Subcutaneous abdominal adipose tissue (tissue), 5 donors: ENCODE data around the gene IL17REL.
A peak's percentile ranks its signal among the peaks of the same experiment; 100 is the strongest.

Experiments
- H3K27ac ChIP-seq: one replicate; pipeline ENCODE4 v1.7.0; 2013; ENCODE audit warnings: low read depth, mild to moderate bottlenecking, inconsistent platforms, low read length, moderate library complexity
- H3K27me3 ChIP-seq, 5 donors: one replicate each; pipeline ENCODE4 v1.7.0; 2013; ENCODE audit warnings: low read length in 5 of 5, inconsistent platforms in 1 of 5; ENCODE audit not compliant: control insufficient read depth in 5 of 5, insufficient read depth in 4 of 5
- H3K36me3 ChIP-seq, 5 donors: one replicate each; pipeline ENCODE4 v1.7.0; 2013; ENCODE audit warnings: low read length in 5 of 5; ENCODE audit not compliant: control insufficient read depth in 5 of 5, insufficient read depth in 5 of 5
- H3K4me1 ChIP-seq, 5 donors: one replicate each; pipeline ENCODE4 v1.7.0; 2013; ENCODE audit warnings: low read length in 5 of 5, mild to moderate bottlenecking in 3 of 5, moderate library complexity in 1 of 5; ENCODE audit not compliant: control insufficient read depth in 5 of 5, insufficient read depth in 5 of 5
- H3K4me3 ChIP-seq, 5 donors: one replicate each; pipeline ENCODE4 v1.7.0; 2013; ENCODE audit warnings: low read length in 5 of 5, low read depth in 1 of 5
- H3K9ac ChIP-seq, 5 donors: one replicate each; pipeline ENCODE4 v1.7.0; 2013; ENCODE audit warnings: low read length in 5 of 5, mild to moderate bottlenecking in 4 of 5, moderate library complexity in 3 of 5
- H3K9me3 ChIP-seq, 5 donors: one replicate each; pipeline ENCODE4 v1.7.0; 2013; ENCODE audit warnings: low read length in 5 of 5; ENCODE audit not compliant: control insufficient read depth in 5 of 5
- donor health status: healthy.
- donor health status: healthy.
- donor health status: healthy.
- donor health status: healthy.
- donor health status: healthy.

The IL17REL gene

DNA sequence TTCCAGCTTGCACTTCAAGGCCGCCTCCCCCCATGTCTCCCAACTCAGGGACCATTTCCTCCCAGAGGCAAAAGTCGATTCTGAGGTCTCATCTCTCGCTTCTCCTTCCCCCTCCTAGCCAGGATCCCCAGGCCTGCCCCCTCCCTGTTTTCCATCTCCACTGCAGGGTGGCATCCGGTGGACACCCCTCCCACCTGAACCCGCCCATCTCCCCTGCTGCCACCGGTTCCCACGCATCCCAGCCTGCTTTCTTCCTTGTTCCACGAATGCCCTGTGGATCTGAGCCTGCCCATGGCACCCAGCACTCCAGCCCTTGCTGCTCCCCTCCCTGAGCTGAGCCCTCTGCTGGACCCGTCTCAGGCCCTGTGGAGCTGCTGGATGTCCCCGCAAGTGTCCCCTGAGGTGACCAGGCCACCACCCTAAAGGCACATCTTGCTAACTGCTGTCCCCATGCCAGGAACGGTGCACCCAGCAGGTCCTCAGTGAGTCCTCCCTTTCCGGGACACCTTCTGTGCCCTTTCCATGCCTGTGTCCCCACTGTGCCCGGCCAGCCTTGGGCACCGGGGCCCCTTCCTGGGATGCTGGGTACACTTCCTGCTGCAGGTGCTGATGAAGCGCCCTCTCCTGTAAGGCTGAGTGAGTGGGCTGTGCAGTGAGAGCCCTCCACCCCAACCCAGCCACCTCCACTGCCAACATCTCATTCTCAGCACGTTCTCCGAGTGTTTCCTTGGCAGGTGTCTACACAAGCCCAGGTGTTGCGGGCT lies 936 bp downstream of the IL17REL start:
- Histone ChIP-seq H3K27me3 (peaks cover 47 to 64% (median 57%) of the 10 kb centered on the region in 5 donors), H3K27ac (no peak overlapping the region), H3K9me3 (no peaks in the 10 kb centered on the region), H3K9ac (no peak overlapping the region), H3K4me3 (no peak overlapping the region), H3K4me1 (peaks cover 0 to 8% (median 5%) of the 10 kb centered on the region in 5 donors), H3K36me3 (no peaks in the 10 kb centered on the region)

DNA sequence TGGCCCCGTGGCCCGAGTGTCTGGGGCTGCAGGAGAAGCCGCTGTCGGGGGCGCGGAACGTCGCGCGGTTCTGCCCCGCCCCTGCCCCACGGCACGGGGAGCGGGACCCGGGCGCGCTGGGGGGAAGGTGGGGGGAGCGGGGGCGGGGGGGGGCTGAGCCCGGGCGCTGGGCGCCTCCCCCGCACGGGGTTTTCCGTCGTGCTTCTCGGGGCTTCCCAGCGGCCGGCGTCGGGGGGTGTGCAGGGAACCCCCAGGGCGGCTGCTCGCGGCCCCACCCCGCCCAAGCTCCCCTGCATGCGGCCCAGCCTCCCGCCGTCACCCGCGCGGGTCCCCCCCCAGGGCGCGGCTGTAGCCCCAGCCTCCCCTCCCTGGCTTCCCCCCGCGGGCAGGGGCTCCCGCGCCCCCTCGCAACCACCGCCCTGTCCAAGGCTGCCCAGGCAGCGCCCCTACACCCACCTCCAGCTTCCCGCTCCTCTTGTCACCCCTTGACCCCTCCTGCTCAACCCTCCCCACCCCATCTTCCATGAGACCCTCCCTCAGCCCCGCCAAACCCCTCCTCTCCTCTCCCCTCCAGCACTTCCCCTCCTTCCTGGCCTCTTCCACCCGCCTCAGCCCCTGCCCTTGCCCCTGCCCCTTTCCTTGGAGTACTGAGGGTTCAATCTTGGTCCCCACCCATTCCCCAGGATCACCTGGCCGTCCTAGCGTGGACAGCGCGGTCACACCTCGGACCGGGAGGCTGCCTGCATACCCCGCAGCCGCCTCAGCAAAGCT lies 1.7 kb downstream of the IL17REL start:
- Histone ChIP-seq H3K27ac (no peak overlapping the region), H3K27me3 (peaks cover 40 to 56% (median 50%) of the 10 kb centered on the region in 5 donors), H3K9me3 (no peaks in the 10 kb centered on the region), H3K9ac (no peak overlapping the region), H3K4me3 (no peak overlapping the region), H3K4me1 (peaks cover 0 to 8% (median 5%) of the 10 kb centered on the region in 5 donors), H3K36me3 (no peaks in the 10 kb centered on the region)

- H3K36me3 ChIP-seq, result no peaks in the 10 kb centered on the region
- H3K27me3 ChIP-seq, result peaks cover 38 to 55% (median 49%) of the 10 kb centered on the region in 5 donors
- H3K4me3 ChIP-seq, result no peak overlapping the region
- no peaks in the 10 kb centered on the region for H3K9me3 ChIP-seq
- no peak overlapping the region for H3K9ac ChIP-seq
- no peak overlapping the region for H3K27ac ChIP-seq
- peaks cover 0 to 7% (median 5%) of the 10 kb centered on the region in 5 donors for H3K4me1 ChIP-seq
Observed at GRCh38 chr22:50009765-50010675, 2.5 kb downstream of the IL17REL start.

DNA sequence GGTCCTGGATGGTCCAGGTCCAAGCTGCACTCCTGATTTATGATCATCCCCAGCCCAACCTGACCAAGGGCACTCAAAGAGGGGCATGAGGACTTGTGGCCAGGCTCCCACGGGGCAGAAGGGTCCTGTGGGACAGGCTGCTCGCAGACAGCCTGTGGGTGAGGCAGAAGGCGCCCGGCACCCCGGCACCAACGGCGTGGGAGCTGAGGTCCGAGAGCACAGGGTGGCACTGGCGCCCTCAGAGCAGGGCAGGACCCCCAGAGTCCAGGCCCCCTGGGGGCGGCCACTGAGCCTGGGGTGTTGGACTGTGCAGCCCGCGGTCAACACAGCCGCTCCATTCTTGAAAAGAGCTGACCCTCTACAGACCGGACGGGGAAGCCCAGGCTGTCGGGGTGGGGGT lies 3.3 kb downstream of the IL17REL start:
- Histone ChIP-seq H3K27me3 (peaks cover 32 to 48% (median 42%) of the 10 kb centered on the region in 5 donors), H3K27ac (no peak overlapping the region), H3K9me3 (no peaks in the 10 kb centered on the region), H3K4me1 (peaks cover 0 to under 1% (median 0%) of the 10 kb centered on the region in 5 donors), H3K9ac (no peak overlapping the region), H3K4me3 (no peak overlapping the region), H3K36me3 (no peaks in the 10 kb centered on the region)

GRCh38 chr22:50008151-50009040 lies 4.2 kb downstream of the IL17REL start:
- Histone ChIP-seq H3K4me1 (no peaks in the 10 kb centered on the region), H3K36me3 (no peaks in the 10 kb centered on the region), H3K27me3 (peaks cover 26 to 40% (median 35%) of the 10 kb centered on the region in 5 donors), H3K9ac (no peak overlapping the region), H3K27ac (no peak overlapping the region), H3K9me3 (no peaks in the 10 kb centered on the region), H3K4me3 (no peak overlapping the region)

- H3K27ac ChIP-seq, result no peak overlapping the region
- no peaks in the 10 kb centered on the region for H3K9me3 ChIP-seq
- peaks cover 15 to 27% (median 24%) of the 10 kb centered on the region in 5 donors for H3K27me3 ChIP-seq
- H3K4me3 ChIP-seq, result no peak overlapping the region
- no peaks in the 10 kb centered on the region for H3K36me3 ChIP-seq
- H3K4me1 ChIP-seq, result peaks cover 0 to 9% (median 3%) of the 10 kb centered on the region in 5 donors
- H3K9ac ChIP-seq, result no peak overlapping the region
Observed at GRCh38 chr22:50007057-50007511, 5.5 kb downstream of the IL17REL start.

DNA sequence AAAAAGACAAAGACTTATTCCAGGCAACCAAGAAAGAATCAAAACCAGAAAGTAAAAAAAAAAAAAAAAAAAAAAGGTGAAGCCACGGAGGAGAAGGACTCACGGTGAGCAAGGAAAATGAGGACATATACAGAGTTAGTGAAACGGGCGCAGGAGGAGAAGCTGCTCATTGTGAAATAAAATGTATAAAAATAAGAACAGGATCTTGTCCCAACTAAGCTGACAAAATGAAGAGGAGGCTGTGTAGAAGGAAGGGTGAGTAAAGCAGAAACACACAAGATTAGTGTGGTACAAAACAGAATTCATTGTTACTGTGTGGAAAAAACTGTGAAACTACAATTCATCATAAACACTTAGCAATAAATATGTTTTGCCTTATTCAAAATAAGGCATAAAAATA lies 7.6 kb downstream of the IL17REL start:
- Histone ChIP-seq H3K4me3 (no peak overlapping the region), H3K27ac (no peak overlapping the region), H3K9me3 (no peaks in the 10 kb centered on the region), H3K9ac (no peak overlapping the region), H3K4me1 (peaks cover 0 to 15% (median 3%) of the 10 kb centered on the region in 5 donors), H3K36me3 (no peaks in the 10 kb centered on the region), H3K27me3 (peaks cover 0 to 21% (median 15%) of the 10 kb centered on the region in 5 donors)

DNA sequence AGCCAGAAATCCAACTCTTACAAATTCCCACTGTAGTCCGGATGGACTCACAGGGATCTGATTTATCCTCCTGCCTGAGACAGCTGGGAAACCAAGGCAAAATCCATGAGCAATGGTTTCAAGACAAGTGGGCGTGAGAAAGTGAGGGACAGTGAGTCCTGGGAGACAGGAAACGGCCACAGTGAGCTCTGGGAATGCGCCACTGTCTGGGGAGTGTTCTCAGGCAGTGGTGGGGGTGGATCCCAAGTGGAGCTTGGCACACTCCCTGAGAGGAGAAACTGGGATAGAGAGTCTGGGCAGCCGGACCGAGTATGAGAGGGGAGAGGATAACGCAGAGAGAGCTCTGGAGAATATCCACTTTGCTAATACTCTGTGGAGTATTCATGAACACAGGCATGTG lies 9.8 kb downstream of the IL17REL start:
- Histone ChIP-seq H3K4me3 (no peak overlapping the region), H3K36me3 (no peaks in the 10 kb centered on the region), H3K9ac (peak overlapping the region in 1 of 5 donors; percentile 79), H3K9me3 (no peaks in the 10 kb centered on the region), H3K27me3 (peaks cover 0 to 25% (median 13%) of the 10 kb centered on the region in 5 donors), H3K27ac (no peak overlapping the region), H3K4me1 (peaks cover 0 to 21% (median 4%) of the 10 kb centered on the region in 5 donors)
